NK-92 (cell line): ENCODE results near the gene CAMTA1.

Source experiments
- DNase-seq: peaks from one replicate; lab custom pipeline; 2025; ENCODE audit not compliant: unreplicated experiment; lab: John Stamatoyannopoulos, UW

CAMTA1 gene

GRCh38 chr1:7060745-7061144 lies 275.5 kb downstream of the CAMTA1 start:
- DNase-seq: no peak

- DNase-seq: no peak
These were observed 277.2 kb downstream of the CAMTA1 start for GRCh38 chr1:7062346-7063061.

- no peak for DNase-seq
These were observed 278.7 kb downstream of the CAMTA1 start for GRCh38 chr1:7063981-7064380.

- DNase-seq: no peak
These were observed 283.3 kb downstream of the CAMTA1 start for GRCh38 chr1:7068552-7068951.

GRCh38 chr1:7069931-7070330 lies 284.7 kb downstream of the CAMTA1 start:
- DNase-seq: no peak

- DNase-seq: no peak
These were observed 285.3 kb downstream of the CAMTA1 start for GRCh38 chr1:7070389-7071029.

- no peak for DNase-seq
These were observed 290.9 kb downstream of the CAMTA1 start for GRCh38 chr1:7076117-7076516.

- no peak for DNase-seq
These were observed 291.3 kb downstream of the CAMTA1 start for GRCh38 chr1:7076572-7076971.

- DNase-seq: no peak
These were observed 291.9 kb downstream of the CAMTA1 start for GRCh38 chr1:7077136-7077535.

- DNase-seq: no peak
These were observed 292.7 kb downstream of the CAMTA1 start for GRCh38 chr1:7077970-7078369.

GRCh38 chr1:7079637-7080036 lies 294.4 kb downstream of the CAMTA1 start:
- no peak for DNase-seq

- no peak for DNase-seq
These were observed 299.1 kb downstream of the CAMTA1 start for GRCh38 chr1:7084232-7084894.

GRCh38 chr1:7085521-7085920 lies 300.3 kb downstream of the CAMTA1 start:
- no peak for DNase-seq

GRCh38 chr1:7086106-7086505 lies 300.9 kb downstream of the CAMTA1 start:
- no peak for DNase-seq

GRCh38 chr1:7087888-7088287 lies 302.6 kb downstream of the CAMTA1 start:
- no peak for DNase-seq

- no peak for DNase-seq
These were observed 304.2 kb downstream of the CAMTA1 start for GRCh38 chr1:7089497-7089896.

GRCh38 chr1:7093297-7093696 lies 308.0 kb downstream of the CAMTA1 start:
- no peak for DNase-seq

GRCh38 chr1:7094086-7094485 lies 308.8 kb downstream of the CAMTA1 start:
- no peak for DNase-seq

- DNase-seq: no peak
These were observed 309.3 kb downstream of the CAMTA1 start for GRCh38 chr1:7094509-7094908.

GRCh38 chr1:7095343-7095964 lies 310.2 kb downstream of the CAMTA1 start:
- no peak for DNase-seq

GRCh38 chr1:7097938-7098592 lies 312.8 kb downstream of the CAMTA1 start:
- no peak for DNase-seq
